Epithelial cell of prostate (primary cell): ENCODE data around the gene SPEF1.

Experiments
- DNase-seq: peaks from one replicate; pipeline ENCODE4 v3.0.0-alpha.2; 2011; ENCODE audit warnings: low read depth, low spot score
- H3K27ac ChIP-seq: fragments of 450-650 bp; 2 replicates; pipeline ENCODE4 v1.5.1; 2017; ENCODE audit warnings: mild to moderate bottlenecking

SPEF1 gene

DNA sequence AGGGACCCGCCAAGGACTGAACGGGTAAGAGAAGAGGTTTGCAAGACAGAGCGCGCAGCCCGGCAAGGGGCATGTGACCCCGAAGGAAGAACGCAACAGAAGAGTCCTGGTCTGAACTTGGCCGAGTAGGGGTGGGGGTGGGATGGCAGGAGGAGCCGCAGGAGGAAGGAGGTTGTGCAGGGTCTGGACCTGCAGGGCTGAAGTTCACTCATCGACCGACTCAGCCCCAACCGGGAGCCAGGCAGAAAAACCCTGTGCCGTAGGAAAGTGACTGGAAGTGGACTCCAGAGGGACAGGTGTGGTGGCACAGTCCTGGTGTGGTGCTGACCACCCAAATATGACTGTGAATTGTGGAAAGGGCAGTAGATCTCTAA is 28.9 kb downstream of the SPEF1 start:
- DNase-seq = no peak
- no peak overlapping the region for H3K27ac ChIP-seq

DNA sequence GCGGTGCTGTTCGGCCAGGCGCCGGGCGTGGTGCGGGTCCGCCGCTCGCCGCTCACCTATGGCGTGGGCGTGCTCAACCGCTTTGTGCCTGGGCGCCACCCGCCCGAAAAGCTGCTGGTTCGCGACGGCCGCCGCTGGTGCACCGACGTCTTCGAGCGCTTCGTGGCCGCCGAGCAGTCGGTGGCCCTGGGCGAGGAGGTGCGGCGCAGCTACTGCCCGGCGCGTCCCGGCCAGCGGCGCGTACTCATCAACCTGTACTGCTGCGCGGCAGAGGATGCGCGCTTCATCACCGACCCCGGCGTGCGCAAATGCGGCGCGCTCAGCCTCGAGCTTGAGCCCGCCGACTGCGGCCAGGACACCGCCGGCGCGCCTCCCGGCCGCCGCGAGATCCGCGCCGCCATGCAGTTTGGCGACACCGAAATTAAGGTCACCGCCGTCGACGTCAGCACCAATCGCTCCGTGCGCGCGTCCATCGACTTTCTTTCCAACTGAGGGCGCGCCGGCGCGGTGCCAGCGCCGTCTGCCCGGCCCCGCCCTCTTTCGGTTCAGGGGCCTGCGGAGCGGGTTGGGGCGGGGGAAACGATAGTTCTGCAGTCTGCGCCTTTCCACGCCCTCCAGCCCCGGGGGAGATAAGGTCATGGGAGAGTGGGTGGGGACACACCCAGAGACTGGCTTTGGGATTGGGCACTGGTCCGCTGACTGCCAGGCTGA is 29.4 kb downstream of the SPEF1 start:
- no peak overlapping the region for H3K27ac ChIP-seq
- no peak for DNase-seq

DNA sequence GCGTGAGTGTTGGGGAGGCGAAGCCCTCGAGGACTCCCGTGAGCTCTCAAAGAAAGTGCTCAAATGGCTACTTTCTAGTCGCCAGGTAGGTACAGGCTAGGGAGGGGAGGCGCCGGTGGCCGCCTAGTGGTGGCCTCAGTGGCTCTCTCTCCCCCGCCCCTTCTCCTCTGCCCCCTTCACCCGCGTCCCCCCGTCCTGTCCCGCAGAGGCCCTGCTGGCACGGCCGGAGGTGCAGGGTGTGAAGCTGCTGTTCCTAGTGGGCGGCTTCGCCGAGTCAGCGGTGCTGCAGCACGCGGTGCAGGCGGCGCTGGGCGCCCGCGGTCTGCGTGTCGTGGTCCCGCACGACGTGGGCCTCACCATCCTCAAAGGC is 30.0 kb downstream of the SPEF1 start:
- H3K27ac ChIP-seq = no peak overlapping the region
- DNase-seq = no peak

DNA sequence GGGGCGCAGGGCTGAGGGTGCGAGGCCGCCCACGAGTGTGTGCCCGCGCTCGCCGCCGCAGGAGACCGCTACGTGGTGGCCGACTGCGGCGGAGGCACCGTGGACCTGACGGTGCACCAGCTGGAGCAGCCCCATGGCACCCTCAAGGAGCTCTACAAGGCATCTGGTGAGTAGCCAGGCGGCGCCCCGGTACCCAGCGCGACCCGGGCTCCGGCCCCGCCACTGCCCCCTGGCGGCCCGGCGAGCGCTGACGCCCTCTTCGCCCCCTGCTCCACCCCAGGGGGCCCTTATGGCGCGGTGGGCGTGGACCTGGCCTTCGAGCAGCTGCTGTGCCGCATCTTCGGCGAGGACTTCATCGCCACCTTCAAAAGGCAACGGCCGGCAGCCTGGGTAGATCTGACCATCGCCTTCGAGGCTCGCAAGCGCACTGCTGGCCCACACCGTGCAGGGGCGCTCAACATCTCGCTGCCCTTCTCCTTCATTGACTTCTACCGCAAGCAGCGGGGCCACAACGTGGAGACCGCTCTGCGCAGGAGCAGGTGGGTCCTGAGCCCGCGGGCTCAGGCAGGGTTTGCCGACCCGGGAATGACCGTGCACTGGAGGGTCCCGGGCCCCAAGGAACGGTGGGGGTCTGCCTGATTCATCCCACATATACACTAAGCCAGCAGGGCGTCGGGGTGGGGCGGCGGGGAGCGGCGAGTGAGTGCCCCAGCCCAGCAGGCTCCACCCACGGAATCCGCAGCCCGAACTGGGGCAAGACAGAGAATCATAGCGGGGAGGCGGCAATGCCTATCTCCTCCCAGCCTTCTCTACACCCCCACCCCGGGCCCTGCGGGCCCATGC is 31.3 kb downstream of the SPEF1 start:
- DNase-seq = no peak
- no peak overlapping the region for H3K27ac ChIP-seq

DNA sequence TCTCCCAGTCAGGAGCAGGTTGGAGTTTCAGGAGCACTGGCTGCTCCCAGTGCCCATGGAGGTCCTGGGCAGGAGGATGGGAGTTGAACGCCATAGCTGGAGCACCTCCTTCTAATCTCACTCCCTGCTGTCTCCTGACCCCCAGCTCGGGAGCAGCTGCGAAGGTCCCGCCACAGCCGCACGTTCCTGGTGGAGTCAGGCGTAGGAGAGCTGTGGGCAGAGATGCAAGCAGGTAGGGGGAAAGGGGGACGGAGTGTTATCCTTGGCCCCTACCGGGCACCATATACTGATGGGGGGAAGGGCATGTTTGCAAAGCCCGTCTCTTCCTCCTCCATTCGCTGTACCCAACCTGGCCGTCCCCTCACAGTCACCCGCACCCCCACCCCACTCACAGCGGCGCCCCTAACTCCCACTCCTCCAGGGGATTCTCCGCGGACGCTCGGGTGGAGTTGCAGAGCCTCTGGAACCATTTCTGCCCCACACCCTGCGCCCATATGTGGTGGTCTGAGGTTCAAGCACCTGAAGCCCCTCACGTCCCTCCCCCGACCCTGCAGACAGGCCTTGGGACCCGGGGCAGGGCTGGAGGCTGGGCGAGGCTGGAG is 32.1 kb downstream of the SPEF1 start:
- no peak overlapping the region for H3K27ac ChIP-seq
- no peak for DNase-seq

DNA sequence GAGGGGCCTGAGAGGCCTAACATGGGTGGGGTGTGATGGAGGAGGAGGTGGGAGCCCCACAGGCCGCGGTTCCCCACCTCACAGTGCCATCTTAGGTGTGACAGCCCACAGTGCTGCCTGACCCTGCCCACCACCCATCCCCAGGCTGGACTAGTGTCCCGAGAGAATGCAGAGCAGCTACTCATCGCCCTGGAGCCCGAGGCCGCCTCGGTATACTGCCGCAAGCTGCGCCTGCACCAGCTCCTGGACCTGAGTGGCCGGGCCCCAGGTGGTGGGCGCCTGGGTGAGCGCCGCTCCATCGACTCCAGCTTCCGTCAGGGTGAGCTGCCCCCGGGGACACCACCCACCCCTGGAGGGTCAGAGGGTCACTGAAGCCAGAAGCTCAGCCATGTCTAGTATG is 33.2 kb downstream of the SPEF1 start:
- DNase-seq = no peak
- H3K27ac ChIP-seq = no peak overlapping the region

DNA sequence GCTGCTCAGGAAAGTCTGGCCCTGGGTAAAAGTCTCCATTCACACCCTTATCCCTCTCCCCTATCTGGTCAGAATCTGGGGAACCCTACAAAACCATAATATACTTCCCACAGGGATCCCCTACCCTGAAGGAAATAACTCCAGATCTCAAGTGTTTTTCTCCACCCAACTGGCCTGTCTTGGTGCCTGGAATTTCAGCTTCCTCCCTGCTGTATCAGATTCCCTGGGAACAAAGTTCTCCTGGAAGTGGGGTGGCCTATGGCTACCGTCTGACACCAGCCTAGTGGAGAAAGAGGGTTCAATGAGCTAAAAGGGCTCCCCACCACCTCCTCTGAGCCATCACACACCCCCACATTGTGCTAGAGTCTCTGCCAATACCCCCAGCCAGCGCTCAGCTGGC is 33.8 kb downstream of the SPEF1 start:
- no peak overlapping the region for H3K27ac ChIP-seq

DNA sequence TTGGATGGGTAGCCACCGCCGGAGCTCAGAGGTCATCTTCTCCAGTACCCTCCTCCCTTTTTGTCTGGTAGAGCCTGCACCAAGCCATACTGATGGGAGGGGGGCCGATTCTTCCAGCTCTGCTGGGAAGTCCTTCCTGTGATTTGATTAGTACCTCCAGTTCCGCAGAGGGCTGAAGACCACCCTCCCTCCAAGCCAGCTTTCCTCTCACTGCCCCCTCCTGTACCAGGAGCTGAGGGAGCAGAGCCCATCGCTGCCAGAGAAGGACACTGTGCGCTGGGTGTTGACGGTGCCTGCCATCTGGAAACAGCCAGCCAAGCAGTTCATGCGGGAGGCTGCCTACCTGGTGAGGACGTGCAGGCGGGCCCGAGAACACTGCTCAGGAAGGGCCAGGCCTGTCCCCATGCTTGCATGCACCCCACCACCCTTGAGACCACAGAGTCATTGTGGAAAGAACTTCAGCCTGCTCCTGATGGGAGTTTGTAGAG is 35.5 kb downstream of the SPEF1 start:
- H3K27ac ChIP-seq = no peak overlapping the region
- no peak for DNase-seq

More for the DNA sequence above, 33.8 kb downstream of the SPEF1 start:
- DNase-seq = no peak

DNA sequence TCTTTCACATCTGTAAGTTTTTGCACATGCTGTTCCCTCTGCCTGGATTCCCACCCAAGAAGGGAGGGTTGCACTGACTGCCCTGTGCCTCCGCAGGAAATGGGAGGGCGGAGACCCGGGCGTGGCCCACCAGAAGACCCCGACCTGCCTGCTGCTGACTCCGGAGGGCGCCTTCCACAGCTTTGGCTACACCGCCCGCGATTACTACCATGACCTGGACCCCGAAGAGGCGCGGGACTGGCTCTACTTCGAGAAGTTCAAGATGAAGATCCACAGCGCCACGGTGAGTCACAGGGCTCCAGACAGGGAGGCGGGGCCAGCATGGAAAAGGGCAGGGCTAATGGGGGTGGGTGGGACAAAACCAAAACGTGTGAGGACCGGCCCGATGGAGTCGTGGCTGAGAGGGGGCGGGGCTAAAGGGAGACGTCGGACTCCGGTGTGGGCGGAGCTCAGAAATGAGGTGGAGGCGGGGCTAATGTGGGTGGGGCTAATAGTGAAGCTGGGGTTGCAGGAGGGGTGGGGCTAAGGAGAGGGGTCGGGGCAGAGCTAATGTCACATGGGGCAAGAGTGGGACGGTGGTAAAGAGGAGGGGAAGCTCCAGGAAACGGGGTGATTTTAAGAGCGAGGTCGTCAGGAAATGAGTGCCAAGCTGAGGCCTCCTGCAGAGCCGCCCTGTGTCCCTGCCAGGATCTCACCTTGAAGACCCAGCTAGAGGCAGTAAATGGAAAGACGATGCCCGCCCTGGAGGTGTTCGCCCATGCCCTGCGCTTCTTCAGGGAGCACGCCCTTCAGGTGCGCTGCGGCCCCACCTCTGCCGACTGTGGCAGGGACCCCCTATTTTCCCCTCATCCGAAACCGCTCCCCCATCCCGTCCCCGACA is 36.2 kb downstream of the SPEF1 start:
- peak; percentile 37 for DNase-seq
- H3K27ac ChIP-seq = no peak overlapping the region

DNA sequence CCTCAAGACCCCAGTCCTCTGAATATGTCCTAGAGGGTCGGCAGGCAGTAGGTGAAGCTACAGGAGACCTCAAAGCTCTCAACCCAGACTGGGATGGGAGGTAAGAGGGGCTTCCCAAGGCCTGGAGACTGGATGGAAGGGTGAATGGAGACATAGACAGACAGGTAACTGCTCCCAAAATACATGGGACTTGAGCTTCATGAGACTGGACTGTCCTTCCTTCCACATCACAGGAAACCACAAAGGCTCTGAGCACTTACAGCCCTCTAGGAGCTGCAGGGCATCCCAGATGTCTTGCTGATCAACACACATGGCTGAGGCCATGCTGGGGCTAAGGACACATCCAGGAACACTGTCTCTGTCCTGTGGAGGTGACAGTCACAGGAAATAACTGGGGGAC is 37.2 kb downstream of the SPEF1 start:
- DNase-seq = no peak
- H3K27ac ChIP-seq = no peak overlapping the region

DNA sequence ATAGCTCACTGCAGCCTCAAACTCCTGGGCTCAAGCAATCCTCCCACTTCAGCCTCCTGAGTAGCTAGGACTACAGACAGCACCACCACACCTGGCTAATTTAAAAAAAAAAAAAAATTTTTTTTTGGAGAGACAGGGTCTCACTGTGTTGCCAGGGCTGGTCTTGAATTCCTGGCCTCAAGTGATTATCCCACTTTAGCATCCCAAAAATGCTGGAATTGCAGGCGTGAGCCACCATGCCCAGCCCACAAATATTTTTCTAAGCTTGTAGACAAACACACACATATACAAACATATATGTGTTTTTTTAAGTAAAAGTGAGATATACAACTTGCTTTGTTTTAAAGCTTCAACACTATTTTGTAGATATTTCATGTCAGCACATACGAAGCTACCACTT is 38.0 kb downstream of the SPEF1 start:
- DNase-seq = no peak

DNA sequence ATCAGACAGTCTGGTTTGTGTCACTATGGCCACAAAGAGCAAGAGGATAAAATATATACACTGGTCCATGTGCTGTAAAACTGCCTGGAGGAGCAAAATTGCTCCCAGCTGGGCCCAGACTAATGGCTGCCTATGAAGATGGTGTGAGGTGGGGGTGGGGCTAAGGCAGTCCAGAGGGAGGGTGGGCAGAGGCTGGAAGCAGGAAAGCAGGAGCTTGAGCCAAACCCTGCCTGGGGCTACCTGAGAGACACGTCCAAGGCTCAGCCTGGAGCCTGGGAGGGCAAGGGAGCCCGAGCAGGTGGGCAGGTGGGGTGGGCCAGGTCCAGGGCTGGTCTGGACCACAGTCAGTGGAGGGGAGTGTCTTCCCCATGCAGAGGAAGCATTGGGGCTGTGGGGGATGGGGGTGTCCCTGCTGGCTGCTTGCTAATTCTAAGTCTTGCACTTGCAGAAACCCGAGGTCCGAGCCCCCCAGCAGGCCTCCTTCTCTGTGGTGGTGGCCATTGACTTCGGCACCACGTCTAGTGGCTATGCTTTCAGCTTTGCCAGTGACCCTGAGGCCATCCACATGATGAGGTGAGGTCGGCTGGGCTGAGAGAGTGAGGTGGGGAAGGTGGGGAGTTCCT is 39.3 kb downstream of the SPEF1 start:
- DNase-seq = no peak
- H3K27ac ChIP-seq = no peak overlapping the region

More for the DNA sequence above, 38.0 kb downstream of the SPEF1 start:
- H3K27ac ChIP-seq = no peak overlapping the region

DNA sequence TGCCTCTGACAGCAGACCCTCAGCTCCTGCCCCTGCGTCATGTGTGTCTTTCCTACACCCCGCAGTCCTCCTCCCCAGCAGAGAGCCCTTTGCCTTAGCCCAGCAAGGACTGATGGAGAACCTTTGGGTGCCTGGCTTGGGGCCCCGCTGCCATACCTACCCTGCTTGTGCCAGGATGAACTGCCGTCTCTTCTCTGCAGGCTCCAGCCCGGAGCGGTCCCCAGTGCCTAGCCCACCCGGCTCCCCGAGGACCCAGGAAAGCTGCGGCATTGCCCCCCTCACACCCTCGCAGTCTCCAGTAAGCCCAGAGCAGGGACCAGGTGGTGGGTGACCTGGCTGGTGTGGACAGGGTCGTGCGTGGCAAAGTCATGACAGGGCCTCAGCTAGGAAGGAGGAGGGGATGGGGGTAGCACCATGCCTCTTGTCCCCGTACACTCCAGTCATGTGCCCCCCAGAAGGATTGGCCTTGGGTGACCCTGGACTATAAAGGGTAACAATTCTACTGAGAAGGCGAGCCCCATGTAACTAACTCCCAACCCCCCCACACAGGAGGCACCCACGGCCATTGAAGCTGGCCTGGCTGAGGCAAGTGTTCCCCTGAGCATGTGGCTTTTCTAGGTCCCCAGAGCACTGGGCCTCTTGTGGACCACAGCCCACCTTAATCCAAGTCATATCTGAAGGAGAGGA is 40.5 kb downstream of the SPEF1 start:
- no peak overlapping the region for H3K27ac ChIP-seq
- DNase-seq = no peak

DNA sequence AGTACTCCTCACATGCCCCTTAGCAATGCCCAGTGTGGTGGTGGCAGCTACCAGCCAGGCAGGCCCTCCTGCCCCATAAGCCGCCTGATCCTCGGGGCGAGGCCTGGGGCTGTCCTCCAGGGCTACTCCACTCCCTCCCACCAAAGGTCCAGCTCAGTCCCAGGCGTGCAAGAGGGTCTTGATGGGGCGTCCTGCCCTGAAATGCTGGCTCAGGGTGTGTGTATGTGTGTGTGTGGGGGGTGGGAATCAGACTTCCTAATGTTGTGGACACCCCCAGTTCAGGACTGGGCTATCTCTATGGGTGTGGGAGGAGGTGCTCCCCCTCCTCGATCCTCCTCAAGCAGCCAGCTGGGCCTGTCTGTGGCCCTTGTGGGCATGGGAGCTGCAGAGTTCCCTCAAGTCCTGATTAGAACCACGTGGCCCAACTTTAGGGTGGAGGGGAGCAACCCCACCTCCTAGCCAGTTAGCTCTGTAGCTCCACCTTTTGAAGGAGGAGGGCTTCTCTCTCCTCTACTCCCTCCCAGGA is 41.3 kb downstream of the SPEF1 start:
- no peak for DNase-seq
- no peak overlapping the region for H3K27ac ChIP-seq

DNA sequence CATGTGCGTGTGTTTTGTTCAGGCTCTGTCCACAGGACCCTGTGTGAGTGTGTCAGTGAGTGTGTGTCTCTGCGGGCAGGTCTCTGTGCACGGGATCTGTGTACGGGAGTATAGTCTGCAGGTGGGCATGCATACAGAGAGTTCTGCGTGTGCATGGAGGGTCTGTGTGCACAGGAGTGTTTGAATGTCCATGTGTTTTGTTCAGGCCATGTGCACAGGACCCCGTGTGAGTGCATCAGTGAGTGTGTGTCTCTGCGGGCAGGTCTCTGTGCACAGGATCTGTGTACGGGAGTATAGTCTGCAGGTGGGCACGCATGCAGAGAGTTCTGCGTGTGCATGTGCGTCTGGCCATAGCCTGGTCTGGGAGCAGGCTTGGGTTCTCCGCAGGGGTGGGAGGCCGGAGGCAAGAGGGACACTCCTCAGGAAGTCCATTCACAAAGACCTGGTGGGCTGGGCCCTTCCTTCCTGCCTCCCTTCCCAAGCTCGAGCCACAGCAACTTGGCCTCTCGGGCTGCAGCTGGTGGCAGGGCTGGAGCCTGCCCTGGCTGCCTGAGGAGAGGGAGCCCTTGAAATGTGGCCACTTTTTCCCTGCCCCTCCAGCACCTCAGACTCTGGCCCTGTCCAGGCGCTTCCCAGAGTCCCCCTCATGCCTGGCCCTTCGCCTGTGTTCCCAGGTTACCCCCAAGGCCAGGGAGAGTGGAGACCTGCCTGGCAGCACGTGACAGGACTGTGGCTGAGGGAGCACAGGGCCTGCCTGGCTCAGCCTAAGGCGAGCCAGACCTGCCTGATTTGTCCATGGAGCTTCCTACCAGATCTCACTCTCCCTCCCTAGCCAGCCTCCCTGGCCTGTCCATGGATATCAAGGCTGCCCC is 42.0 kb downstream of the SPEF1 start:
- no peak overlapping the region for H3K27ac ChIP-seq
- no peak for DNase-seq

DNA sequence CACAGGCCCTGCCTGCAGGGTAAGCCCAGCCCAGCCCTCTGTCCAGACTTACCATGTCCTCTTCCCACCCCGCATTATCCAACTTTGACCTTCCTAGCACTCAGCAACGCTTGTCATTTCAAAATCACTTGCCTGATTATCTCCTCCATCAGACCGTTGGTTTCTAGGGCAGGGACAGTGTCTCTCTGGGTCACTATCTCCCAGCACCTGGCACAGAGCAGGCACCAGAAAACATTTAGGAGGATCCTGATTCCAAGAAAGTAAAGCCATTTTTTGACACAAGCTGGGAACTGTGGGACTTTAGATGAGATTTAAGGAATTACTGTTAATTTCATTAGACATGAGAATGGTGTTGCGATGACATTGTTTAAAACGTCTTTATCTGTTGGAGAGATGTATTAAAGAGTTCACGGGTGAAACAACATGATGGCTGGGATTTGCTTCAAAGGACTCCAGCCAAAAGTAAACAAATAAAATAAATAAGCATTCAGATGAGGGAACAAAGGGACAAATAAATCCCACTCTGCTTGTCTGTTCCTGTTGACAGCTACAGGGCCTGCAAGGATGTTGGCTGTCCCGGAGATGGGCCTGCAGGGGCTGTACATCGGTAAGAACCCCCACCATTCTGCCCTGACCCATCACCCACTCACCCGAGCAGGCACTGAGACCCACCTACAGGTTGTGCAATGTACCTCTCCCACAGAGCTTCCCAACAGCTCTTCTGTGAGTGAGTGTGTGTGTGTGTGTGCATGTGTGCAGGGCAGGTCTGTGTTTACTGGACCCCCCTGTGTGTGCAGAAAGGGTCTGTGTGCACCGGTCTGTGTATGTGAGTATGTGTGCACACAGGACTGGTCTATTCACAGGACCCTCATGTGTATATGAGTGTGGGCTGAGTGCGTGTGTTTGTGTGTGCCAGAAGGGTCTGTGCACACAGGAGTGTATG is 42.9 kb downstream of the SPEF1 start:
- no peak for DNase-seq

DNA sequence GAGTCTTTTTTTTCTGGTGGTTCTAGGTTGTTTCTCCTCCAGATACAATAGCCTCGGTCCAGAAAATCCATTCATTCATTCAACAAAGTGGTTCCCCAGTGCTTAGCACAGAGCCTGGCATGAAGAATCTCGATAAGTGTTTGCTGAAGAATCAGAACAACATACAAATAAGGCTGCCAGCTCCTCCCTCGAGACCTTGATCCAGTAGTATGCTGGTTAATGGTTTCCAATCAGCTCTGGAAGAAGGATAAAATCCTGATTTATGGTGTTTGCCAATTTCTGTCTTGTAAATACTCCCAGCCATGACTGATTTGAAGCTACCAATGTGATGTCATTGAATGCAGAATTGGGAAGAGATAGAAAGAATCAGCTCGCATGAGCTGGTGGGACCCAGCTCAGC is 45.5 kb downstream of the SPEF1 start:
- H3K27ac ChIP-seq = no peak overlapping the region
- DNase-seq = no peak

More for the DNA sequence above, 42.9 kb downstream of the SPEF1 start:
- no peak overlapping the region for H3K27ac ChIP-seq
